K562 (cell line): ENCODE results near the gene SAE1. TPM values are rescaled to one million over a fixed set of nuclear protein-coding genes. Genes with fewer than 3 reads are reported as not detected.

ENCODE experiments used
- ATAC-seq: fragments of 200-7000 bp; cut with Tn5 transposase; 3 replicates; pipeline ENCODE4 v1.9.1; 2020; ENCODE audit warnings: moderate library complexity
- BruUV-seq: library from RNA; stranded (reverse); fragments of 400-500 nt; replicated peaks from 2 replicates; lab custom pipeline; 2021; lab: Mats Ljungman, UMichigan
- CTCF ChIA-PET: fragments of 300-600 bp; formaldehyde crosslinking; extraction: SDS; loops from one replicate; lab custom pipeline; 2021; ENCODE audit warnings: low intra/inter-chr PET ratio; lab: Yijun Ruan, JAX
- POLR2A ChIA-PET: fragments of 300-600, 350-650 bp; sonication (Branson Sonifier 250); formaldehyde crosslinking; extraction: SDS; loops from one replicate; lab custom pipeline; 2021; ENCODE audit warnings: antibody characterized with exemption, inconsistent platforms; lab: Yijun Ruan, JAX
- DNase-seq, 4 experiments: peaks; one replicate each; pipeline versions ENCODE4 v3.0.0 to v3.0.0-alpha.2; 2011 to 2018; ENCODE audit warnings: low spot score in 3 of 4, mixed read lengths in 3 of 4; ENCODE audit errors: extremely low read depth in 1 of 4
- FAIRE-seq: peaks from 2 replicates; lab custom pipeline; 2011; peaks lifted over from hg19 to GRCh38; lab: Jason Lieb, UNC
- H2AFZ ChIP-seq: 2 replicates; pipeline ENCODE4 v1.6.0; 2011; ENCODE audit warnings: low read depth, low read length, control low read depth, inconsistent platforms
- H3K27ac ChIP-seq: fragments of 200-600 bp; 3 replicates; pipeline ENCODE4 v1.8.0; 2011; ENCODE audit warnings: low read depth, mild to moderate bottlenecking, control low read depth, inconsistent platforms, low read length, moderate library complexity, mixed read lengths; ENCODE audit errors: extremely low read depth
- H3K27me3 ChIP-seq, 2 experiments: fragments of 300-600 bp in 1 of 2; 2 replicates in 1 of 2; 3 replicates in 1 of 2; pipeline versions ENCODE4 v1.6.0 to v1.8.0; 2011; ENCODE audit warnings: inconsistent platforms in 2 of 2, low read length in 2 of 2, mild to moderate bottlenecking in 1 of 2, mixed read lengths in 1 of 2, moderate library complexity in 1 of 2; ENCODE audit not compliant: control insufficient read depth in 2 of 2, insufficient read depth in 2 of 2
- H3K36me3 ChIP-seq: fragments of 300-600 bp; 3 replicates; pipeline ENCODE4 v1.8.0; 2011; ENCODE audit warnings: mild to moderate bottlenecking, low read length, inconsistent platforms; ENCODE audit not compliant: control insufficient read depth, insufficient read depth
- H3K4me1 ChIP-seq, 2 experiments: fragments of 200-600 bp in 1 of 2; replicated peaks in 1 of 2; 2 replicates in 1 of 2; 3 replicates in 1 of 2; pipeline versions ENCODE4 v1.5.1 to v1.8.0; 2011; ENCODE audit warnings: inconsistent platforms in 2 of 2, low read length in 2 of 2, mild to moderate bottlenecking in 1 of 2, mixed read lengths in 1 of 2, moderate library complexity in 1 of 2; ENCODE audit not compliant: control insufficient read depth in 2 of 2, insufficient read depth in 2 of 2
- H3K4me2 ChIP-seq: 2 replicates; pipeline ENCODE4 v1.6.1; 2011; ENCODE audit warnings: low read length, control low read depth, inconsistent platforms, mixed read lengths; ENCODE audit not compliant: insufficient read depth
- H3K4me3 ChIP-seq: fragments of 200-600 bp; sonication (generic), shearing (Covaris generic); 2 replicates; pipeline ENCODE4 v1.5.1; 2016; ENCODE audit warnings: control low read depth, inconsistent platforms
- H3K79me2 ChIP-seq: fragments of 200-600 bp; 3 replicates; pipeline ENCODE4 v1.8.0; 2011; ENCODE audit warnings: low read length, inconsistent platforms; ENCODE audit not compliant: control insufficient read depth, insufficient read depth
- H3K9ac ChIP-seq, 2 experiments: 2 replicates each; pipeline versions ENCODE4 v1.6.0 to v1.6.1; 2011; ENCODE audit warnings: low read depth in 2 of 2, low read length in 2 of 2, control low read depth in 1 of 2, inconsistent platforms in 1 of 2, mild to moderate bottlenecking in 1 of 2, mixed read lengths in 1 of 2; ENCODE audit not compliant: insufficient read depth in 1 of 2
- H3K9me1 ChIP-seq: one replicate; pipeline ENCODE4 v1.6.0; 2011; ENCODE audit warnings: inconsistent platforms, mild to moderate bottlenecking, low read length, moderate library complexity; ENCODE audit not compliant: control insufficient read depth, insufficient read depth
- H3K9me3 ChIP-seq: replicated peaks from 2 replicates; pipeline ENCODE4 v1.5.1; 2011; ENCODE audit warnings: low read depth, low read length, inconsistent platforms; ENCODE audit not compliant: control insufficient read depth, insufficient read depth
- H4K20me1 ChIP-seq: replicated peaks from 2 replicates; pipeline ENCODE4 v1.6.1; 2011; ENCODE audit warnings: low read length, inconsistent platforms, mixed read lengths; ENCODE audit not compliant: control insufficient read depth, insufficient read depth
- CREM ChIP-seq: IDR thresholded peaks from 2 replicates; pipeline ENCODE4 v1.6.1; 2014; ENCODE audit warnings: antibody characterized with exemption, low read depth
- FOXJ3 ChIP-seq: sonication (generic); formaldehyde crosslinking; IDR thresholded peaks from 2 replicates; pipeline ENCODE4 v1.4.0; 2020; ENCODE audit warnings: mild to moderate bottlenecking, missing genetic modification reagents
- FOXK1 ChIP-seq: sonication (generic); formaldehyde crosslinking; IDR thresholded peaks from 2 replicates; pipeline ENCODE4 v1.8.0; 2022; ENCODE audit warnings: missing genetic modification reagents, mild to moderate bottlenecking, borderline replicate concordance
- FOXO4 ChIP-seq: fragments of 450-650 bp; formaldehyde crosslinking; IDR thresholded peaks from 2 replicates; pipeline ENCODE4 v1.4.0; 2020; ENCODE audit warnings: mild to moderate bottlenecking, moderate library complexity
- GATA2 ChIP-seq: sonication (generic); formaldehyde crosslinking; IDR thresholded peaks from 2 replicates; pipeline ENCODE4 v1.4.0; 2020; ENCODE audit warnings: mild to moderate bottlenecking, missing genetic modification reagents
- HMGN3 ChIP-seq: IDR thresholded peaks from 2 replicates; pipeline ENCODE4 v1.6.1; 2011; ENCODE audit warnings: borderline replicate concordance, low read depth, mild to moderate bottlenecking, mixed read lengths, low read length; ENCODE audit not compliant: insufficient read length; ENCODE audit errors: extremely low read depth
- IFI16 ChIP-seq: fragments of 250-450 bp; sonication (Bioruptor Pico); IDR thresholded peaks from 2 replicates; pipeline ENCODE4 v2.1.2; 2022; ENCODE audit warnings: mild to moderate bottlenecking, inconsistent platforms
- ILK ChIP-seq: fragments of 450-650 bp; IDR thresholded peaks from 2 replicates; pipeline ENCODE4 v1.6.1; 2016; ENCODE audit warnings: missing genetic modification characterization, low read depth, mild to moderate bottlenecking, missing compliant biosample characterization, moderate library complexity, borderline replicate concordance
- MAFK ChIP-seq: IDR thresholded peaks from 2 replicates; pipeline ENCODE4 v1.6.1; 2011; ENCODE audit warnings: low read length, improper control_type of control experiment
- NCOA4 ChIP-seq: fragments of 450-650 bp; IDR thresholded peaks from 2 replicates; pipeline ENCODE4 v1.6.1; 2018; ENCODE audit warnings: mild to moderate bottlenecking; ENCODE audit not compliant: partially characterized antibody
- NFXL1 ChIP-seq: fragments of 450-650 bp; formaldehyde crosslinking; IDR thresholded peaks from 2 replicates; pipeline ENCODE4 v1.4.0; 2021; ENCODE audit warnings: mild to moderate bottlenecking
- NR3C1 ChIP-seq: sonication (generic); formaldehyde crosslinking; IDR thresholded peaks from 2 replicates; pipeline ENCODE4 v1.8.1; 2022; ENCODE audit warnings: missing genetic modification reagents
- POLR3G ChIP-seq: IDR thresholded peaks from 2 replicates; pipeline ENCODE4 v1.6.1; 2011; ENCODE audit not compliant: insufficient read length, insufficient replicate concordance; ENCODE audit errors: extremely low read depth
- RBM34 ChIP-seq: fragments of 200-400 bp; formaldehyde crosslinking; IDR thresholded peaks from 2 replicates; pipeline ENCODE4 v1.6.1; 2018; ENCODE audit warnings: low read length, borderline replicate concordance; ENCODE audit not compliant: insufficient read depth
- ZBTB43 ChIP-seq: sonication (generic); formaldehyde crosslinking; IDR thresholded peaks from 2 replicates; pipeline ENCODE4 v1.8.0; 2023; ENCODE audit warnings: mild to moderate bottlenecking, missing genetic modification reagents
- ZNF184 ChIP-seq: sonication (generic); formaldehyde crosslinking; IDR thresholded peaks from 2 replicates; pipeline ENCODE4 v1.5.0; 2020; ENCODE audit warnings: missing genetic modification reagents
- ZNF584 ChIP-seq: fragments of 200-800 bp; sonication (Bioruptor generic); IDR thresholded peaks from 2 replicates; pipeline ENCODE4 v1.6.1; 2016; ENCODE audit warnings: low read depth, mild to moderate bottlenecking, missing genetic modification characterization, missing compliant biosample characterization
- ZNF717 ChIP-seq: fragments of 250-450 bp; sonication (Bioruptor Pico); IDR thresholded peaks from 2 replicates; pipeline ENCODE4 v1.5.0; 2021
- WGBS: fragments of 100-300 bp; shearing (Covaris generic); methylation state at CpG from one replicate; pipeline ENCODE4 v1.1.6; 2016; ENCODE audit warnings: low coverage, mixed read lengths; ENCODE audit not compliant: insufficient coverage; ENCODE audit errors: missing lambda C conversion rate; 5-methylcytosine and 5-hydroxymethylcytosine counted together
- in situ Hi-C: fragments of 300-500 bp; cut with MboI; formaldehyde crosslinking; loops from 4 replicates; pipeline ENCODE4 v1.15.0; 2018; ENCODE audit warnings: inconsistent platforms, mixed read lengths
- intact Hi-C: fragments of 100-400 bp; cut with micrococcal nuclease; formaldehyde crosslinking; loops from 2 replicates; pipeline ENCODE4 v1.14.2; 2022
- polyA plus RNA-seq, 8 experiments: library from polyadenylated mRNA; depleted of rRNA in 4 of 8; stranded (reverse) in 5 of 8; unstranded in 3 of 8; fragments of >200 nt; fragmentation: Nextera tagmentation in 2 of 8; fragmentation: Illumina TruSeq in 1 of 8; extraction: Ambion mirVana in 2 of 8; extraction: Trizol in 1 of 8; gene quantifications; 2 replicates each; pipeline versions ENCODE4 v1.2.1 to v1.2.3, GENCODE V29; 2011 to 2014; ENCODE audit warnings: inconsistent platforms in 1 of 8, missing spikeins in 1 of 8
- total RNA-seq, 7 experiments: library from RNA; depleted of rRNA in 6 of 7; stranded (reverse); fragments of >200 nt in 6 of 7; fragmentation: Illumina TruSeq in 2 of 7; extraction: Trizol in 2 of 7; gene quantifications; 2 replicates each; pipeline versions ENCODE4 v1.2.1 to v1.2.3, GENCODE V29; 2011 to 2021; ENCODE audit warnings: low replicate concordance in 1 of 7

The SAE1 gene
- total and polyA plus RNA-seq, 9 of the 15 experiments (the other 6 are each of a cell fraction or from before 2014, with no cell fraction given) = 82.8 to 299 (median 217) TPM

DNA sequence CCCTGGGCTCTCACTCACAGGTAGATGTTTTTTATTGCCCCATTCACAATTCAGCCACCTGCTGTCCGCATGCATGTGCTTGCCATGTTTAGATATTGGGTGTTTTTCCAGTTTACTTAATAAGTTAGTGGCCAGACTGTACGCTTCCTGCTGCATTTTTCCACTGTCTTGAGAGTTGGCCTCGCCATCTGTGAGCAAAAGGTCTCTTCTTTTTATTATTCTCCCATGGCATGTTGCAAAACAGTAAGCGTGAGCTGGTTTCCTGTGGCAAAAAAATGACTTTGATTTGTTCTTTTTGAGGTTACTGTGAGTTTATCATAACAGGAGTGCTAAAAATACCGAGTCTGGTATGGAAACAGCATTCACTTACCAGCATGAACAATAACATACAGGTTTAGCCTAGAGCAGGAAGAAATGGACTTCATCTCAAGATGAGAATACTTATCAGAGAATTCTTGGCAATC is 46.0 kb downstream of the SAE1 start:
- in situ Hi-C loops = no loop called here
- Histone ChIP-seq H2AFZ (no peak overlapping the region), H4K20me1 (no peaks in the 10 kb centered on the region; the same call in 1 of the 2 replicates), H3K27me3 (no peaks in the 10 kb centered on the region), H3K36me3 (peaks cover 82% of the 10 kb centered on the region), H3K9me1 (no peaks in the 10 kb centered on the region), H3K4me2 (no peak overlapping the region), H3K27ac (no peak overlapping the region), H3K9ac (no peak overlapping the region), H3K9me3 (no peaks in the 10 kb centered on the region), H3K79me2 (peaks cover 13% of the 10 kb centered on the region), H3K4me3 (no peak overlapping the region), H3K4me1 (peaks cover 0 to 3% of the 10 kb centered on the region in 2 experiments; a peak in 2 of 5 replicates)
- POLR2A ChIA-PET = interaction anchor here (0.6 to 3.8 kb wide), 5 partner anchors 10 to 78 kb away, joined by 3 to 16 read pairs (median 3); no protein-coding TSS in a partner anchor
- ATAC-seq = no peak
- TF ChIP-seq FOXJ3 (no peak), ZBTB43 (CRISPR knock-in tag) (no peak), ZNF584 (CRISPR knock-in tag) (no peak), NR3C1 (CRISPR knock-in tag) (no peak), MAFK (no peak), FOXK1 (CRISPR knock-in tag) (no peak), CREM (no peak), HMGN3 (no peak), ZNF717 (CRISPR knock-in tag) (no peak), IFI16 (no peak), FOXO4 (CRISPR knock-in tag) (no peak), NFXL1 (no peak), ILK (tag) (no peak), NCOA4 (no peak), RBM34 (no peak), ZNF184 (CRISPR knock-in tag) (no peak), GATA2 (CRISPR knock-in tag) (no peak), POLR3G (no peak)
- WGBS = 86% methylated on average over 5 of the region's 5 CpGs
- BruUV-seq = no TSS peak
- FAIRE-seq = no peak
- CTCF ChIA-PET = no interaction called here
- intact Hi-C loops = no loop called here
- DNase-seq = no peak
